Activated B cell treated with CpG ODN at 0.5 μM for 24 hours (primary cell): Measurements from ENCODE around the gene ZNF629. TPM values are rescaled to one million over a fixed set of nuclear protein-coding genes. Genes with fewer than 3 reads are reported as not detected.
"Not testable (repeated sequence)": the region's sequence is repeated elsewhere in the genome, so short reads cannot be mapped to it uniquely, and the experiment has no call there.

ENCODE experiments used
- ATAC-seq: fragments of 200-7000 bp; cut with Tn5 transposase; one replicate; pipeline ENCODE4 v1.10.0; 2021; ENCODE audit warnings: low read depth, mild to moderate bottlenecking, moderate library complexity
- CTCF ChIA-PET: fragments of 350-600 bp; sonication (Branson Sonifier 250); formaldehyde crosslinking; loops from one replicate; lab custom pipeline; 2021; ENCODE audit warnings: antibody characterized with exemption; lab: Charles Lee
- POLR2A ChIA-PET: fragments of 350-600 bp; sonication (Branson Sonifier 250); formaldehyde crosslinking; loops from one replicate; lab custom pipeline; 2021; ENCODE audit warnings: antibody characterized with exemption; lab: Charles Lee
- DNase-seq: peaks from one replicate; pipeline ENCODE4 v3.0.0; 2022
- H3K27ac Mint-ChIP-seq: one replicate; pipeline ENCODE4 v1.8.0; 2020; ENCODE audit warnings: mixed read lengths
- H3K27me3 Mint-ChIP-seq: one replicate; pipeline ENCODE4 v1.8.0; 2021; ENCODE audit warnings: mixed read lengths
- H3K36me3 Mint-ChIP-seq: one replicate; pipeline ENCODE4 v1.8.0; 2021; ENCODE audit warnings: low read depth, mixed read lengths
- H3K4me1 Mint-ChIP-seq: one replicate; pipeline ENCODE4 v1.8.0; 2021; ENCODE audit warnings: mixed read lengths
- H3K4me3 Mint-ChIP-seq: one replicate; pipeline ENCODE4 v1.8.0; 2020; ENCODE audit warnings: mild to moderate bottlenecking, mixed read lengths
- H3K9me3 Mint-ChIP-seq: one replicate; pipeline ENCODE4 v1.8.0; 2020; ENCODE audit warnings: mixed read lengths
- CTCF ChIP-seq: fragments of 200-600 bp; IDR thresholded peaks from one replicate; pipeline ENCODE4 v1.8.0; 2022; ENCODE audit warnings: antibody characterized with exemption, mild to moderate bottlenecking
- intact Hi-C: fragments of 100-400 bp; cut with micrococcal nuclease; formaldehyde crosslinking; loops from one replicate; pipeline ENCODE4 v1.15.1; 2024
- total RNA-seq: library from RNA; stranded (reverse); gene quantifications from 2 replicates; pipeline ENCODE4 v1.2.3, GENCODE V29; 2022

Gene ZNF629
- total RNA-seq, 1 donor from 2014 or later, result 9.1 TPM

GRCh38 chr16:30821891-30822290 is 34.9 kb upstream of the ZNF629 start:
- no peak for ATAC-seq
- intact Hi-C loops, result no loop called here
- no peaks in the 10 kb centered on the region for H3K36me3 Mint-ChIP-seq
- no peak overlapping the region for H3K4me3 Mint-ChIP-seq
- no peak for TF ChIP-seq CTCF
- no peak for DNase-seq
- no peaks in the 10 kb centered on the region for H3K4me1 Mint-ChIP-seq
- peaks cover 2% of the 10 kb centered on the region for H3K27me3 Mint-ChIP-seq
- ChIA-PET POLR2A (no interaction called here), CTCF (no interaction called here)
- no peak overlapping the region for H3K27ac Mint-ChIP-seq
- H3K9me3 Mint-ChIP-seq, result no peaks in the 10 kb centered on the region

- POLR2A ChIA-PET, H3K36me3 Mint-ChIP-seq, H3K9me3 Mint-ChIP-seq, DNase-seq, CTCF ChIA-PET, H3K27me3 Mint-ChIP-seq, H3K4me1 Mint-ChIP-seq, H3K4me3 Mint-ChIP-seq, H3K27ac Mint-ChIP-seq, intact Hi-C loops, ATAC-seq: not testable (repeated sequence)
These were observed 34.4 kb upstream of the ZNF629 start for GRCh38 chr16:30821441-30821840.

GRCh38 chr16:30820952-30821421 is 34.0 kb upstream of the ZNF629 start:
- DNase-seq (no peak), ATAC-seq (no peak)
- POLR2A ChIA-PET, result no interaction called here
- H3K36me3 Mint-ChIP-seq, result no peaks in the 10 kb centered on the region
- H3K27ac Mint-ChIP-seq, result no peak overlapping the region
- no peak overlapping the region for H3K4me3 Mint-ChIP-seq
- intact Hi-C loops, result no loop called here
- H3K27me3 Mint-ChIP-seq, result no peaks in the 10 kb centered on the region
- TF ChIP-seq CTCF, result no peak
- no peaks in the 10 kb centered on the region for H3K9me3 Mint-ChIP-seq
- CTCF ChIA-PET, result no interaction called here
- H3K4me1 Mint-ChIP-seq, result no peaks in the 10 kb centered on the region

GRCh38 chr16:30816769-30817168 is 29.8 kb upstream of the ZNF629 start:
- Mint-ChIP-seq H3K27ac (no peak overlapping the region), H3K4me3 (no peak overlapping the region), H3K4me1 (peaks cover 11% of the 10 kb centered on the region), H3K9me3 (no peaks in the 10 kb centered on the region), H3K27me3 (no peaks in the 10 kb centered on the region), H3K36me3 (no peaks in the 10 kb centered on the region)
- DNase-seq, result no peak
- no peak for ATAC-seq
- TF ChIP-seq CTCF, result no peak
- intact Hi-C loops, result loop anchor here (10.0 kb wide), 1 partner anchor 122 kb away; the partner anchor contains the start of gene SRCAP
- ChIA-PET CTCF (no interaction called here), POLR2A (interaction anchor here (0.7 kb wide), 2 partner anchors 58 to 81 kb away, joined by 3 to 5 read pairs; no protein-coding TSS in a partner anchor)

GRCh38 chr16:30813821-30814189 is 26.8 kb upstream of the ZNF629 start:
- H3K27ac Mint-ChIP-seq, result peak overlapping the region; percentile 75
- TF ChIP-seq CTCF, result no peak
- H3K27me3 Mint-ChIP-seq, result no peaks in the 10 kb centered on the region
- intact Hi-C loops, result loop anchor here (5.0 to 10.0 kb wide), 3 partner anchors 67 to 162 kb away; partner anchors contain the start of genes PHKG2, PRR14 and SRCAP
- H3K4me1 Mint-ChIP-seq, result peaks cover 13% of the 10 kb centered on the region
- ChIA-PET CTCF (interaction anchor here (1.1 to 2.8 kb wide), 6 partner anchors 8 to 204 kb away, joined by 3 to 17 read pairs (median 6); partner anchors contain the start of gene PHKG2), POLR2A (interaction anchor here (0.6 to 2.7 kb wide), 16 partner anchors 8 to 646 kb away, joined by 3 to 21 read pairs (median 4); partner anchors contain the start of genes ARMC5, ORAI3 and PHKG2)
- H3K9me3 Mint-ChIP-seq, result no peaks in the 10 kb centered on the region
- H3K36me3 Mint-ChIP-seq, result no peaks in the 10 kb centered on the region
- peak overlapping the region; percentile 84 for H3K4me3 Mint-ChIP-seq
- no peak for ATAC-seq
- no peak for DNase-seq

- CTCF ChIA-PET, POLR2A ChIA-PET, ATAC-seq, H3K27me3 Mint-ChIP-seq, DNase-seq, H3K9me3 Mint-ChIP-seq, H3K36me3 Mint-ChIP-seq, H3K27ac Mint-ChIP-seq, H3K4me3 Mint-ChIP-seq: not testable (repeated sequence)
- intact Hi-C loops, result loop anchor here (5.0 to 10.0 kb wide), 4 partner anchors 37 to 157 kb away; partner anchors contain the start of genes PHKG2, PRR14 and SRCAP
- peaks cover 28% of the 10 kb centered on the region for H3K4me1 Mint-ChIP-seq
These were observed 22.7 kb upstream of the ZNF629 start for GRCh38 chr16:30809675-30810074.

- H3K27ac Mint-ChIP-seq, ATAC-seq, H3K27me3 Mint-ChIP-seq, CTCF ChIA-PET, POLR2A ChIA-PET, H3K36me3 Mint-ChIP-seq, DNase-seq, H3K9me3 Mint-ChIP-seq, H3K4me3 Mint-ChIP-seq: not testable (repeated sequence)
- peaks cover 23% of the 10 kb centered on the region for H3K4me1 Mint-ChIP-seq
- intact Hi-C loops, result loop anchor here (5.0 kb wide), 1 partner anchor 37 kb away; no protein-coding TSS in a partner anchor
These were observed 22.0 kb upstream of the ZNF629 start for GRCh38 chr16:30808890-30809426.
